ENCODE results near the gene HIVEP2.

HIVEP2 gene

DNA sequence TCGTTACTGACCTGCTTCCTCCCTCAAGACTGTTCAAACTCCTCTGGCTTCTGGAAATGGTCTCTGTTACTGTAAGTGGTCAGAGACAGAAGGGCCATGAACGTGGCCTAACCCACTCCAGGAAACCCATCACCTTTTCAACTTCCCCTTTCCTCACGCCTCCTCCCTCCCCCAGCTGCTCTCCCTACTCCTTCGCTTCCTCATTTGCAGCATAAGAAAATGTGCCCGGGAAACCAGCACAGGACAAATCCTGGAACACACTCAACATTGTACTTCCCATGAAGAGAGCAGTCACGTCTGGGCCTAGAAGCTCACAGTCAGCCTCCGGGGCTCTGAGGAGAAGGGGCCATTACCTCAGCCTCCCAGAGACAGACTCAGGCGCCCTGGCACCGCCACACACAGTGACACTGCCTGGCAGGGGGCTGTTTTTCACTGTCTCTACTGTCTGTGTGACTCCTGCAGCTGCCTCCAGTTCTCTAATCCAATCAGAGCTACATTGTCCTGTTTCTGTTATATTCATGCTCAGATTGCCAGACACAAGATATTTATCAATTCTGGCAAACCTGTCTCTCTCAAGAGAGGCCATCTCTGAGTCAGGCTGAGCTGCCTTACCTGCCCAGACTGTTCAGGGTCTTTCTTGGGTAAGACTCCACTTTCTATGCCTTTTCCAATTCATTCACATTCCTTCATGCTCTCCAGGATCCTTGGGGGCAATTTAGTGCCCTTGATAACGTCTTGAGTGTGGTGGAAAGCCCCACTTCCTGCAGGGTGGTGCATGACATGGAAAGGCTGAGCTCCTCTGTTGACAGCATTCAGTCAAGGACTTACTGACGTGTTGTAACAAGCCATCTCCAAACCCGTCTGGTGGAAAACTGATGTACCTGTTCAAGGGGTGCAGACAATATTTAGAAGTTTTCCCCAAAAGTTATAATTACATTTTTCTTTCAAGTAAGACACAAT is 242.2 kb downstream of the HIVEP2 start:
- DNase-seq (ENCODE audit: low read depth in 2 of 2) = no peak
